ENCODE results near the gene CASZ1.

CASZ1 gene

GRCh38 chr1:10661453-10661852 lies 135.0 kb downstream of the CASZ1 start:
- TF ChIP-seq CTCF (IDR thresholded peaks at IDR 0.05): no peak
- no peak for TF ChIP-seq ZFX (IDR thresholded peaks at IDR 0.05; ENCODE audit: borderline replicate concordance)
- H3K27ac ChIP-seq: 0 out of 2 replicates have a peak overlapping the region, but pooled peaks have one; percentile 1

GRCh38 chr1:10659646-10660540 lies 136.6 kb downstream of the CASZ1 start:
- H3K27ac ChIP-seq: no peak overlapping the region
- TF ChIP-seq CTCF (IDR thresholded peaks at IDR 0.05): no peak
- no peak for TF ChIP-seq ZFX (IDR thresholded peaks at IDR 0.05; ENCODE audit: borderline replicate concordance)

- H3K27ac ChIP-seq: no peak overlapping the region
- TF ChIP-seq CTCF (IDR thresholded peaks at IDR 0.05): no peak
- no peak for TF ChIP-seq ZFX (IDR thresholded peaks at IDR 0.05; ENCODE audit: borderline replicate concordance)
These were observed 137.2 kb downstream of the CASZ1 start for GRCh38 chr1:10659218-10659617.

GRCh38 chr1:10658396-10659066 lies 137.9 kb downstream of the CASZ1 start:
- TF ChIP-seq ZFX (IDR thresholded peaks at IDR 0.05; ENCODE audit: borderline replicate concordance): no peak
- no peak for TF ChIP-seq CTCF (IDR thresholded peaks at IDR 0.05)
- no peak overlapping the region for H3K27ac ChIP-seq

GRCh38 chr1:10657088-10657847 lies 139.2 kb downstream of the CASZ1 start:
- no peak overlapping the region for H3K27ac ChIP-seq
- TF ChIP-seq ZFX (IDR thresholded peaks at IDR 0.05; ENCODE audit: borderline replicate concordance) (no peak), CTCF (IDR thresholded peaks at IDR 0.05) (no peak)

- no peak overlapping the region for H3K27ac ChIP-seq
- no peak for TF ChIP-seq CTCF (IDR thresholded peaks at IDR 0.05)
- TF ChIP-seq ZFX (IDR thresholded peaks at IDR 0.05; ENCODE audit: borderline replicate concordance): no peak
These were observed 140.0 kb downstream of the CASZ1 start for GRCh38 chr1:10656431-10656830.
